Stimulated activated naive CD4-positive, alpha-beta T cell treated with Interleukin-2 at 50 U/mL for 16 hours (primary cell): ENCODE results near the gene BTAF1.
"Not testable (repeated sequence)": the region's sequence is repeated elsewhere in the genome, so short reads cannot be mapped to it uniquely, and the experiment has no call there.

Experiments used
- DNase-seq: peaks from one replicate; lab custom pipeline; 2025; lab: John Stamatoyannopoulos, UW

The BTAF1 gene

GRCh38 chr10:91923371-91924211 is at the start of gene BTAF1:
Gene BTAF1, plus strand, starts transcription at chr10:91923770. Its CDS starts 307 bp downstream, at chr10:91924077.
- peak; percentile 90 for DNase-seq

- no peak for DNase-seq
These were observed 48.4 kb upstream of the BTAF1 start for GRCh38 chr10:91875156-91875555.

- DNase-seq = no peak
These were observed 47.8 kb upstream of the BTAF1 start for GRCh38 chr10:91875779-91876178.

GRCh38 chr10:91879515-91880170 is 43.9 kb upstream of the BTAF1 start:
- DNase-seq = no peak

- DNase-seq = no peak
These were observed 43.3 kb upstream of the BTAF1 start for GRCh38 chr10:91880310-91880709.

GRCh38 chr10:91883549-91884444 is 39.8 kb upstream of the BTAF1 start:
- no peak for DNase-seq

- no peak for DNase-seq
These were observed 39.0 kb upstream of the BTAF1 start for GRCh38 chr10:91884536-91884935.

- DNase-seq = no peak
These were observed 38.0 kb upstream of the BTAF1 start for GRCh38 chr10:91885362-91886079.

- no peak for DNase-seq
These were observed 36.7 kb upstream of the BTAF1 start for GRCh38 chr10:91886954-91887271.

GRCh38 chr10:91887272-91888076 is 36.1 kb upstream of the BTAF1 start:
- no peak for DNase-seq

- DNase-seq = no peak
These were observed 32.2 kb upstream of the BTAF1 start for GRCh38 chr10:91891125-91892001.

GRCh38 chr10:91893051-91893450 is 30.5 kb upstream of the BTAF1 start:
- DNase-seq = no peak

GRCh38 chr10:91894261-91894685 is 29.3 kb upstream of the BTAF1 start:
- not testable (repeated sequence) for DNase-seq

- no peak for DNase-seq
These were observed 27.3 kb upstream of the BTAF1 start for GRCh38 chr10:91896212-91896756.

GRCh38 chr10:91897421-91897820 is 26.1 kb upstream of the BTAF1 start:
- no peak for DNase-seq

GRCh38 chr10:91901784-91902677 is 21.5 kb upstream of the BTAF1 start:
- peak; percentile 58 for DNase-seq

- no peak for DNase-seq
These were observed 16.5 kb upstream of the BTAF1 start for GRCh38 chr10:91907033-91907594.

- DNase-seq = no peak
These were observed 15.6 kb upstream of the BTAF1 start for GRCh38 chr10:91907914-91908336.
